ENCODE data around the gene PRDM16.

GRCh38 chr1:3439346-3440299, 370.6 kb downstream of the PRDM16 start:
- no peak for TF ChIP-seq ZFP30 (CRISPR knock-in tag; IDR thresholded peaks at IDR 0.05)
- no peak for TF ChIP-seq POU6F1 (CRISPR knock-in tag; IDR thresholded peaks at IDR 0.05; ENCODE audit: borderline replicate concordance, low read depth)
- no peak for TF ChIP-seq RARB (CRISPR knock-in tag; IDR thresholded peaks at IDR 0.05)
- TF ChIP-seq ZNF70 (CRISPR knock-in tag; IDR thresholded peaks at IDR 0.05): no peak
- no peak for TF ChIP-seq TSHZ2 (CRISPR knock-in tag; IDR thresholded peaks at IDR 0.05)
- TF ChIP-seq ZNF565 (CRISPR knock-in tag; conservative IDR thresholded peaks at IDR 0.05; ENCODE audit: low read depth): no peak
